ENCODE measurements around the gene CIT.
"Not testable (repeated sequence)": the region's sequence is repeated elsewhere in the genome, so short reads cannot be mapped to it uniquely, and the experiment has no call there.

CIT gene

GRCh38 chr12:119713551-119714031, 163.5 kb downstream of the CIT start:
- Histone ChIP-seq H3K27me3 (ENCODE audit: low read depth, low read length) (no peaks in the 10 kb centered on the region), H3K9me3 (ENCODE audit: control insufficient read depth in 1 of 2, low read length in 2 of 2) (no peaks in the 10 kb centered on the region), H3K27ac (ENCODE audit: low read length) (no peak overlapping the region), H3K36me3 (ENCODE audit: control insufficient read depth in 1 of 2, insufficient read depth in 2 of 2, low read length in 2 of 2) (peaks cover 0 to 5% of the 10 kb centered on the region in 2 donors), H3K4me1 (ENCODE audit: control insufficient read depth in 1 of 2, insufficient read depth in 2 of 2, low read length in 2 of 2) (peaks cover 5 to 6% of the 10 kb centered on the region in 2 donors), H3K4me3 (ENCODE audit: low read depth in 1 of 2, low read length in 2 of 2) (no peak overlapping the region)

DNA sequence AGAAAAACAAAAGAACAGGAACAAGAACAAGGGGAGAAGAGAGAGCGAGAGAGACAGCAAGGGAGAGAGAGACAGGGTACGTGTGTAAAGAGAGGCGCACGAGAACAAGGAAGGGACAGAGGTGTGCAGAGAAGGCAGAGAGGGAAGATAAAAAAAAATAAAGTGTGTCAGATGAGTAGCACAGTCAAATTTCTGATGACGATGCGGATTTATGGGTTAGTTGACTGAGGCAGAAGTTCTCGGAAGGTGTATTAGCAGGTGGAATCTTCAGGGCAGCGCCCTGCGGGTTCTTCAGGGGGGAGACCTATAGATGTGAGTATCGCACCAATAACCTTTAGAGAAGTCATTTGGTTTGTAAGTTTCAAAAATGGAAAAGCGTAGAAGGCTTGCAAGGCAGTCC, 164.4 kb downstream of the CIT start:
- H3K36me3 ChIP-seq (ENCODE audit: control insufficient read depth in 1 of 2, insufficient read depth in 2 of 2, low read length in 2 of 2), result peaks cover 0 to 3% of the 10 kb centered on the region in 2 donors
- no peaks in the 10 kb centered on the region for H3K27me3 ChIP-seq (ENCODE audit: low read depth, low read length)
- H3K9me3 ChIP-seq (ENCODE audit: control insufficient read depth in 1 of 2, low read length in 2 of 2), result no peaks in the 10 kb centered on the region
- no peak overlapping the region for H3K4me3 ChIP-seq (ENCODE audit: low read depth in 1 of 2, low read length in 2 of 2)
- H3K27ac ChIP-seq (ENCODE audit: low read length), result no peak overlapping the region
- H3K4me1 ChIP-seq (ENCODE audit: control insufficient read depth in 1 of 2, insufficient read depth in 2 of 2, low read length in 2 of 2), result peaks cover 5 to 6% of the 10 kb centered on the region in 2 donors

DNA sequence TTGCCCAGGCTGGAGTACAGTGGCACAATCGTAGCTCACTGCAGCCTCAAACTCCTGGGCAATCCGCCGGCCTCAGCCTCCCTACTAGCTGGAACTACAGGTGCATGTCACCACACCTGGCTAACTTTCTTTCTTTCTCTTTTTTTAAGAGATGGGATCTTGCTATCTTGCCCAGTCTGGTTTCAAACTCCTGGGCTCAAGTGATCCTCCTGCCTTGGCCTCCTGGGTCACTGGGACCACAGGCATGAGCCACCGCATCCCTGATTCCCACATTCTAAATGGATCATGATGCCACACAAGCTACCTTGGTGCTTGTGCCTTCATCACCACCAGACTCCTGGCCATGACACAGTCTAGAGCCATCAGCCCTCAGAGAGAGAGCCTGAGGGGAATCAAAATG, 165.4 kb downstream of the CIT start:
- Histone ChIP-seq H3K36me3 (ENCODE audit: control insufficient read depth in 1 of 2, insufficient read depth in 2 of 2, low read length in 2 of 2) (peaks cover 0 to 3% of the 10 kb centered on the region in 2 donors), H3K27ac (ENCODE audit: low read length) (no peak overlapping the region), H3K4me1 (ENCODE audit: control insufficient read depth in 1 of 2, insufficient read depth in 2 of 2, low read length in 2 of 2) (peaks cover 3 to 4% of the 10 kb centered on the region in 2 donors), H3K27me3 (ENCODE audit: low read depth, low read length) (no peaks in the 10 kb centered on the region), H3K4me3 (ENCODE audit: low read depth in 1 of 2, low read length in 2 of 2) (no peak overlapping the region), H3K9me3 (ENCODE audit: control insufficient read depth in 1 of 2, low read length in 2 of 2) (no peaks in the 10 kb centered on the region)

DNA sequence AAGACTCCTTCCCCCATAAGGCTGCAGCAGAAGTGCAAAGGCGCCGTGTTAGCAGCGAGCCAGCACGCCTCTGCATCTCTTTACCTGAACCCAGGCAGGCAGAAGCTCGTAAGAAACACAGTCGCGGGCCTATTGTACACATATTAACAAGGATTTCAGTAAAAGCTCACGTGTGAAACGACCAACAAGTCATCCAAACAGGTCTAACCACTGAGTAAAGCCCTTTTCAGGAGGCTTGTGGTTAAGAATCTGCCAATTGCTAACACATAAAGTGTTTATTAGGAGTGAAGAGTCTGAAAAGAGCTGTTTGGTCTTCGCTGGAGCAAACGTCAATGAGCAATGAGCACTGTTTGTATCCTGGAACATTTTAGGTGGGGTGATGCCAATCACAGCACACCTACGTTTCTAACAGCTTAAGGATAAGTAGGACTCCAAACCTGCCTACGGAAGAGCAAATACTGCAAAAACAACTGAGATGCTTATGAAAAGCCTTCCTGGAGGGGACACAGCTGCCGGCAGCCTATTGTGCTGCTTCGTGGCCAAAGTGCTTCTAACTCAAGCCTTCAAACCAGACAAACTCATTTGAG, 166.1 kb downstream of the CIT start:
- H3K27ac ChIP-seq (ENCODE audit: low read length), result no peak overlapping the region
- H3K36me3 ChIP-seq (ENCODE audit: control insufficient read depth in 1 of 2, insufficient read depth in 2 of 2, low read length in 2 of 2), result peaks cover 0 to 3% of the 10 kb centered on the region in 2 donors
- H3K9me3 ChIP-seq (ENCODE audit: control insufficient read depth in 1 of 2, low read length in 2 of 2), result no peaks in the 10 kb centered on the region
- no peaks in the 10 kb centered on the region for H3K4me1 ChIP-seq (ENCODE audit: control insufficient read depth in 1 of 2, insufficient read depth in 2 of 2, low read length in 2 of 2)
- no peak overlapping the region for H3K4me3 ChIP-seq (ENCODE audit: low read depth in 1 of 2, low read length in 2 of 2)
- H3K27me3 ChIP-seq (ENCODE audit: low read depth, low read length), result no peaks in the 10 kb centered on the region

GRCh38 chr12:119710374-119710964, 166.7 kb downstream of the CIT start:
- no peaks in the 10 kb centered on the region for H3K9me3 ChIP-seq (ENCODE audit: control insufficient read depth in 1 of 2, low read length in 2 of 2)
- no peak overlapping the region for H3K27ac ChIP-seq (ENCODE audit: low read length)
- H3K4me1 ChIP-seq (ENCODE audit: control insufficient read depth in 1 of 2, insufficient read depth in 2 of 2, low read length in 2 of 2), result no peaks in the 10 kb centered on the region
- no peaks in the 10 kb centered on the region for H3K27me3 ChIP-seq (ENCODE audit: low read depth, low read length)
- H3K36me3 ChIP-seq (ENCODE audit: control insufficient read depth in 1 of 2, insufficient read depth in 2 of 2, low read length in 2 of 2), result peaks cover 0 to 3% of the 10 kb centered on the region in 2 donors
- no peak overlapping the region for H3K4me3 ChIP-seq (ENCODE audit: low read depth in 1 of 2, low read length in 2 of 2)

- not testable (repeated sequence) for H3K36me3 ChIP-seq (ENCODE audit: control insufficient read depth in 1 of 2, insufficient read depth in 2 of 2, low read length in 2 of 2); H3K27ac ChIP-seq (ENCODE audit: low read length); H3K4me3 ChIP-seq (ENCODE audit: low read depth in 1 of 2, low read length in 2 of 2); H3K9me3 ChIP-seq (ENCODE audit: control insufficient read depth in 1 of 2, low read length in 2 of 2); H3K4me1 ChIP-seq (ENCODE audit: control insufficient read depth in 1 of 2, insufficient read depth in 2 of 2, low read length in 2 of 2); H3K27me3 ChIP-seq (ENCODE audit: low read depth, low read length)
Observed at GRCh38 chr12:119706427-119706826, 170.7 kb downstream of the CIT start.

- H3K27me3 ChIP-seq (ENCODE audit: low read depth, low read length), result no peaks in the 10 kb centered on the region
- H3K4me1 ChIP-seq (ENCODE audit: control insufficient read depth in 1 of 2, insufficient read depth in 2 of 2, low read length in 2 of 2), result no peaks in the 10 kb centered on the region
- H3K9me3 ChIP-seq (ENCODE audit: control insufficient read depth in 1 of 2, low read length in 2 of 2), result no peaks in the 10 kb centered on the region
- H3K36me3 ChIP-seq (ENCODE audit: control insufficient read depth in 1 of 2, insufficient read depth in 2 of 2, low read length in 2 of 2), result no peaks in the 10 kb centered on the region
- no peak overlapping the region for H3K27ac ChIP-seq (ENCODE audit: low read length)
- no peak overlapping the region for H3K4me3 ChIP-seq (ENCODE audit: low read depth in 1 of 2, low read length in 2 of 2)
Observed at GRCh38 chr12:119705182-119705581, 171.9 kb downstream of the CIT start.

GRCh38 chr12:119704065-119704747, 172.9 kb downstream of the CIT start:
- no peak overlapping the region for H3K27ac ChIP-seq (ENCODE audit: low read length)
- no peaks in the 10 kb centered on the region for H3K9me3 ChIP-seq (ENCODE audit: control insufficient read depth in 1 of 2, low read length in 2 of 2)
- peaks cover 0 to 4% of the 10 kb centered on the region in 2 donors for H3K36me3 ChIP-seq (ENCODE audit: control insufficient read depth in 1 of 2, insufficient read depth in 2 of 2, low read length in 2 of 2)
- H3K4me3 ChIP-seq (ENCODE audit: low read depth in 1 of 2, low read length in 2 of 2), result no peak overlapping the region
- no peaks in the 10 kb centered on the region for H3K4me1 ChIP-seq (ENCODE audit: control insufficient read depth in 1 of 2, insufficient read depth in 2 of 2, low read length in 2 of 2)
- H3K27me3 ChIP-seq (ENCODE audit: low read depth, low read length), result no peaks in the 10 kb centered on the region

DNA sequence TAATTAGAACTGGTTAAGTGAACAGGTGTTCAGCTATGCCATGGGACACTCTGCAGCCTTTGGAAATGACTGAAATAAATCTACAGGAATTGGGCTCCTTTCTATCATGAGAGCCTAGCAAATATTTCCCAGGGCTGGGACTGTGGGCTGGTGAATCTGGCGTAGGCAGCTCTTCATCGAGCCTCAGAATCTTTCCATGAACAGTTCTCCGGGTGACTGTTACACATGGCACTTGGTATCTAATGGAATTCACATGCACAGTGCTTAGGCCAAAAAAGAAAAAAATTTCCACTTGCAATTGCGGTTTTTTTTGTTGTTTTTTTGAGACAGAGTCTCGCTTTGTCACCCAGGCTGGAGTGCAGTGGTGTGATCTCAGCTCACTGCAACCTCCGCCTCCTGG, 177.0 kb downstream of the CIT start:
- Histone ChIP-seq H3K4me3 (ENCODE audit: low read depth in 1 of 2, low read length in 2 of 2) (no peak overlapping the region), H3K36me3 (ENCODE audit: control insufficient read depth in 1 of 2, insufficient read depth in 2 of 2, low read length in 2 of 2) (peaks cover 0 to 4% of the 10 kb centered on the region in 2 donors), H3K27me3 (ENCODE audit: low read depth, low read length) (no peaks in the 10 kb centered on the region), H3K27ac (ENCODE audit: low read length) (no peak overlapping the region), H3K9me3 (ENCODE audit: control insufficient read depth in 1 of 2, low read length in 2 of 2) (no peaks in the 10 kb centered on the region), H3K4me1 (ENCODE audit: control insufficient read depth in 1 of 2, insufficient read depth in 2 of 2, low read length in 2 of 2) (no peaks in the 10 kb centered on the region)

DNA sequence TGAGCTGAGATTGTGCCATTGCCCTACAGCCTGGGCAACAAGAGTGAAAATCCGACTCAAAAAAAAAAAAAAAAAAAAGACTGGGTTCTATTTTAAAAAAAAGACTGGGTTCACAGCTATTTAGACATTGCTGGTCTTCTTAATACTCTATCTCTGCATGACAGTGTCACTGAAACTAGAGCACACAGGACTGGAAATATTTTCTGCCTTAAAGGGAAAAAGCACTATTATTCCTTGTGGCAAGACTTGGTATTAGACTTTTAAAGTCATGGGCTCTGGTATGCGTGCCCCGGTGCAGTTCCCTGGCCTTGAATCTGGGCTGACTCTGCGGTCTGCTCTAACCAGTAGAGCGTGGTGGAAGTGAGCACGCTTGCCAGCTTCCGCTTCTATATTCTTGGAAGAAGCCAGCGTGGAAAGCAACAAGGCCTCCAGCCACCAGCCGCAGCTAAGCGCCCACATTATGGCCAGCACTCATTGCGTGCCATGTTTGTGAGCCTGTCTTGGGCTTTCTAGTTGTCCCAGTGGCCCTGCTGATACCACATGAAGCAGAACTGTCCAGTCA, 177.8 kb downstream of the CIT start:
- Histone ChIP-seq H3K36me3 (ENCODE audit: control insufficient read depth in 1 of 2, insufficient read depth in 2 of 2, low read length in 2 of 2) (peaks cover 0 to 4% of the 10 kb centered on the region in 2 donors), H3K4me3 (ENCODE audit: low read depth in 1 of 2, low read length in 2 of 2) (no peak overlapping the region), H3K27me3 (ENCODE audit: low read depth, low read length) (no peaks in the 10 kb centered on the region), H3K4me1 (ENCODE audit: control insufficient read depth in 1 of 2, insufficient read depth in 2 of 2, low read length in 2 of 2) (no peaks in the 10 kb centered on the region), H3K27ac (ENCODE audit: low read length) (no peak overlapping the region), H3K9me3 (ENCODE audit: control insufficient read depth in 1 of 2, low read length in 2 of 2) (no peaks in the 10 kb centered on the region)

- Histone ChIP-seq H3K4me1 (ENCODE audit: control insufficient read depth in 1 of 2, insufficient read depth in 2 of 2, low read length in 2 of 2) (peaks cover 13 to 16% of the 10 kb centered on the region in 2 donors), H3K36me3 (ENCODE audit: control insufficient read depth in 1 of 2, insufficient read depth in 2 of 2, low read length in 2 of 2) (peaks cover 0 to 4% of the 10 kb centered on the region in 2 donors), H3K27me3 (ENCODE audit: low read depth, low read length) (no peaks in the 10 kb centered on the region), H3K9me3 (ENCODE audit: control insufficient read depth in 1 of 2, low read length in 2 of 2) (no peaks in the 10 kb centered on the region), H3K4me3 (ENCODE audit: low read depth in 1 of 2, low read length in 2 of 2) (no peak overlapping the region), H3K27ac (ENCODE audit: low read length) (no peak overlapping the region)
Observed at GRCh38 chr12:119696943-119697342, 180.2 kb downstream of the CIT start.

Measured in muscle layer of duodenum (tissue), 2 donors.